ENCODE data around the gene LRRC61.

DNA sequence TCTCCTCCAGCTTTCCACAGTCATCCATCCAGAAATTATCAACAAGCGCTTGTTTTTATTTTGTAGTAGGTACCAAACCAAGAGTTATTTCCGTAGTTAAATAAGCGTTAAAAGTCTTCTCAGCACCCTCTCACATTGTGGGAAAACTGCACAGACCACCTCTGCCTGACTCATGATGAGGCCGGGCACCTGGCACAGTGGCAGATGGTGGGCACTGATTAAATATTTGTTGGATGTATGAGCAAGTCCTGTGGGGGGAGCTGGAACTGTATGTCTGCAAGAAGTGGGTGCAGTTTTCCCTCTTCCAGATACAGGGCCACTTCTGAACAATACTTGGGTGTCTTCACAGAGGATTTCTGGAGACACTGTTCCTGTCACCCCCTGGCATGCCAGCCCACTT lies 40.2 kb downstream of the LRRC61 start:
- no peak for TF ChIP-seq EZH2 (IDR thresholded peaks at IDR 0.05; ENCODE audit: low read length)
- TF ChIP-seq, protein P1, sequence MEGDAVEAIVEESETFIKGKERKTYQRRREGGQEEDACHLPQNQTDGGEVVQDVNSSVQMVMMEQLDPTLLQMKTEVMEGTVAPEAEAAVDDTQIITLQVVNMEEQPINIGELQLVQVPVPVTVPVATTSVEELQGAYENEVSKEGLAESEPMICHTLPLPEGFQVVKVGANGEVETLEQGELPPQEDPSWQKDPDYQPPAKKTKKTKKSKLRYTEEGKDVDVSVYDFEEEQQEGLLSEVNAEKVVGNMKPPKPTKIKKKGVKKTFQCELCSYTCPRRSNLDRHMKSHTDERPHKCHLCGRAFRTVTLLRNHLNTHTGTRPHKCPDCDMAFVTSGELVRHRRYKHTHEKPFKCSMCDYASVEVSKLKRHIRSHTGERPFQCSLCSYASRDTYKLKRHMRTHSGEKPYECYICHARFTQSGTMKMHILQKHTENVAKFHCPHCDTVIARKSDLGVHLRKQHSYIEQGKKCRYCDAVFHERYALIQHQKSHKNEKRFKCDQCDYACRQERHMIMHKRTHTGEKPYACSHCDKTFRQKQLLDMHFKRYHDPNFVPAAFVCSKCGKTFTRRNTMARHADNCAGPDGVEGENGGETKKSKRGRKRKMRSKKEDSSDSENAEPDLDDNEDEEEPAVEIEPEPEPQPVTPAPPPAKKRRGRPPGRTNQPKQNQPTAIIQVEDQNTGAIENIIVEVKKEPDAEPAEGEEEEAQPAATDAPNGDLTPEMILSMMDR (optimal IDR thresholded peaks at IDR 0.05 in 1 of 3, IDR thresholded peaks at IDR 0.05 in 1 of 3, conservative IDR thresholded peaks at IDR 0.05 in 1 of 3; ENCODE audit: extremely low read depth in 1 of 3, insufficient read depth in 2 of 3, low read length in 3 of 3) = no peak
